Measurements from ENCODE around the gene KCNAB2.

DNA sequence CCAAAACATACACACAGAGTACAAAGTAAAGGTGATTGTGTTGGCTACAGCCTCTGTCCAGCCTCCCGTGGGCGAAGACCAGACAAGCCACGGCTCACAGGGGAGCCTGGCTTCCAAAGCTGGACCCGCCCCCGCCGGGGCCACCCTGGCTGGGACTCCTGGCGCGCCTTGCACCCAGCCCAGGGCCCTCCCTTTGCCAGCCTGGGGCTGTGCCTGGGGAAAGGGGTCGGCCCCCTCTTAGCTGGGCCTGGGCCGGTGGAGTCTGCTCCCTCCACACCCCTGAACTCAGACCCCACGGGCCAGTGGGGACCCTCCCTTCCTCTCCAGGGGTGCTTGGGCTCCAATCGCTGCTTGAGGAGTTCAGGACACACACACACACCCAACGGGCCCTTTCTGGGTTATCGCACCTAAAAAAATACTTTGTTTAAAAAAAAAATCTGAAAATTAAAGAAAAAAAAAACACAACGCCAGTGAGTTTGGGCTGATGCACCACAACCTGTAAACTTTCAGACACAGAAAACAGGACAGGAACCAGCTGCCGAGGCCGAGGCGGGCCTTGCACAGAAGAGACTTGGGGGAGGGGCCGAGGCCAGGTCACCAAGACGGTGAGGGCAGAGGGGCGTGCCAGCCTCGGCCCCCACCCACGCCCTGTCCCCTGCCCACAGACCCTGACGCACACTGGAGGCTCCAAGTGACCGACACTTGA lies 56.3 kb downstream of the KCNAB2 start:
- TF ChIP-seq YY1 (IDR thresholded peaks at IDR 0.05; ENCODE audit: insufficient read depth, insufficient read length) (no peak), SUZ12 (IDR thresholded peaks at IDR 0.05; ENCODE audit: extremely low read depth, insufficient read depth, insufficient read length) (no peak), ZNF274 (IDR thresholded peaks at IDR 0.05; ENCODE audit: low read depth, low read length) (no peak)
